H9 (cell line): ENCODE results near the gene LBX1. TPM values are rescaled to one million over a fixed set of nuclear protein-coding genes. Genes with fewer than 3 reads are reported as not detected.

Experiments used
- DNase-seq: peaks from one replicate; pipeline ENCODE4 v3.0.0-alpha.2; 2017
- H2AFZ ChIP-seq: one replicate; pipeline ENCODE4 v1.6.1; 2013; ENCODE audit warnings: mild to moderate bottlenecking, low read length, control low read depth, moderate library complexity
- H2AK5ac ChIP-seq: 2 replicates; pipeline ENCODE4 v1.6.1; 2013; ENCODE audit warnings: low read length, control low read depth, mixed read lengths; ENCODE audit not compliant: insufficient read length
- H2BK120ac ChIP-seq: one replicate; pipeline ENCODE4 v1.6.1; 2013; ENCODE audit warnings: low read depth, mild to moderate bottlenecking, low read length, control low read depth, inconsistent platforms; ENCODE audit not compliant: poor library complexity, severe bottlenecking
- H2BK12ac ChIP-seq: 2 replicates; pipeline ENCODE4 v1.6.1; 2013; ENCODE audit warnings: low read length, control low read depth, mixed read lengths, low read depth; ENCODE audit not compliant: insufficient read length
- H2BK15ac ChIP-seq: 2 replicates; pipeline ENCODE4 v1.6.1; 2013; ENCODE audit warnings: low read depth, low read length, control low read depth
- H2BK20ac ChIP-seq: one replicate; pipeline ENCODE4 v1.6.1; 2013; ENCODE audit warnings: low read depth, mild to moderate bottlenecking, low read length, control low read depth, inconsistent platforms; ENCODE audit not compliant: poor library complexity, severe bottlenecking
- H2BK5ac ChIP-seq: 2 replicates; pipeline ENCODE4 v1.6.1; 2013; ENCODE audit warnings: low read length, control low read depth, mixed read lengths; ENCODE audit not compliant: insufficient read length
- H3K14ac ChIP-seq: 2 replicates; pipeline ENCODE4 v1.6.1; 2013; ENCODE audit warnings: low read length, control low read depth; ENCODE audit not compliant: insufficient read depth
- H3K18ac ChIP-seq: 2 replicates; pipeline ENCODE4 v1.6.1; 2013; ENCODE audit warnings: low read depth, mild to moderate bottlenecking, mixed read lengths, low read length, control low read depth; ENCODE audit not compliant: insufficient read length
- H3K23ac ChIP-seq: 2 replicates; pipeline ENCODE4 v1.6.1; 2013; ENCODE audit warnings: low read length, control low read depth, mixed read lengths, low read depth; ENCODE audit not compliant: insufficient read length
- H3K23me2 ChIP-seq: 2 replicates; pipeline ENCODE4 v1.6.1; 2013; ENCODE audit warnings: low read depth, mild to moderate bottlenecking, mixed read lengths, low read length, control low read depth; ENCODE audit not compliant: insufficient read length, poor library complexity, severe bottlenecking
- H3K27ac ChIP-seq: 2 replicates; pipeline ENCODE4 v1.5.1; 2013; ENCODE audit warnings: low read length, control low read depth, mixed read lengths, low read depth; ENCODE audit not compliant: insufficient read length
- H3K27me3 ChIP-seq: 2 replicates; pipeline ENCODE4 v1.6.1; 2013; ENCODE audit warnings: low read length, control low read depth, inconsistent platforms; ENCODE audit not compliant: insufficient read depth
- H3K4ac ChIP-seq: 2 replicates; pipeline ENCODE4 v1.6.1; 2013; ENCODE audit warnings: low read depth, mild to moderate bottlenecking, control low read depth, inconsistent platforms, low read length, moderate library complexity
- H3K4me1 ChIP-seq: 2 replicates; pipeline ENCODE4 v1.6.1; 2013; ENCODE audit warnings: low read length, control low read depth, inconsistent platforms; ENCODE audit not compliant: insufficient read depth
- H3K4me2 ChIP-seq: 2 replicates; pipeline ENCODE4 v1.6.1; 2013; ENCODE audit warnings: low read length, control low read depth, mixed read lengths; ENCODE audit not compliant: insufficient read length, insufficient read depth
- H3K56ac ChIP-seq: 2 replicates; pipeline ENCODE4 v1.6.1; 2013; ENCODE audit warnings: low read depth, mild to moderate bottlenecking, mixed read lengths, low read length, control low read depth; ENCODE audit not compliant: insufficient read length
- H3K79me1 ChIP-seq: 2 replicates; pipeline ENCODE4 v1.6.1; 2013; ENCODE audit warnings: low read depth, mild to moderate bottlenecking, moderate library complexity, low read length, control low read depth, inconsistent platforms; ENCODE audit not compliant: insufficient read depth, poor library complexity, severe bottlenecking
- H3K79me2 ChIP-seq: 2 replicates; pipeline ENCODE4 v1.6.1; 2013; ENCODE audit warnings: low read length, control low read depth, inconsistent platforms; ENCODE audit not compliant: insufficient read depth
- H3K9ac ChIP-seq: 2 replicates; pipeline ENCODE4 v1.6.1; 2013; ENCODE audit warnings: low read length, control low read depth, mixed read lengths; ENCODE audit not compliant: insufficient read length; ENCODE audit errors: extremely low read depth
- H3K9me3 ChIP-seq: one replicate; pipeline ENCODE4 v1.6.1; 2013; ENCODE audit warnings: low read depth, low read length, inconsistent platforms; ENCODE audit not compliant: control insufficient read depth
- H3T11ph ChIP-seq: one replicate; pipeline ENCODE4 v1.6.1; 2013; ENCODE audit warnings: mild to moderate bottlenecking, low read length, control low read depth, inconsistent platforms
- H4K20me1 ChIP-seq: one replicate; pipeline ENCODE4 v1.6.1; 2013; ENCODE audit not compliant: control insufficient read depth, insufficient read length, insufficient read depth
- H4K5ac ChIP-seq: 2 replicates; pipeline ENCODE4 v1.6.1; 2013; ENCODE audit warnings: low read depth, mild to moderate bottlenecking, mixed read lengths, low read length, control low read depth; ENCODE audit not compliant: insufficient read length
- H4K8ac ChIP-seq: replicated peaks from 2 replicates; pipeline ENCODE4 v1.6.1; 2013; ENCODE audit warnings: low read length, control low read depth, mixed read lengths, low read depth; ENCODE audit not compliant: insufficient read length
- H4K91ac ChIP-seq: 2 replicates; pipeline ENCODE4 v1.6.1; 2013; ENCODE audit warnings: low read depth, mild to moderate bottlenecking, moderate library complexity, mixed read lengths, low read length, control low read depth; ENCODE audit not compliant: insufficient read length
- H3K27ac Mint-ChIP-seq, 3 experiments: 2 replicates in 2 of 3; 3 replicates in 1 of 3; pipeline ENCODE4 v1.8.0; 2020 to 2021; ENCODE audit warnings: mixed read lengths in 3 of 3, mild to moderate bottlenecking in 1 of 3, moderate library complexity in 1 of 3
- H3K27me3 Mint-ChIP-seq: 2 replicates; pipeline ENCODE4 v1.8.0; 2021; ENCODE audit warnings: low read depth, mild to moderate bottlenecking, moderate library complexity, mixed read lengths
- H3K36me3 Mint-ChIP-seq, 3 experiments: 2 replicates in 2 of 3; 3 replicates in 1 of 3; pipeline ENCODE4 v1.8.0; 2020 to 2021; ENCODE audit warnings: low read depth in 3 of 3, mixed read lengths in 3 of 3; ENCODE audit not compliant: insufficient read depth in 1 of 3
- H3K4me1 Mint-ChIP-seq, 2 experiments: 2 replicates each; pipeline ENCODE4 v1.8.0; 2020; ENCODE audit warnings: mixed read lengths in 2 of 2
- H3K4me3 Mint-ChIP-seq, 2 experiments: 2 replicates in 1 of 2; 3 replicates in 1 of 2; pipeline ENCODE4 v1.8.0; 2020 to 2021; ENCODE audit warnings: mild to moderate bottlenecking in 2 of 2, mixed read lengths in 2 of 2, moderate library complexity in 1 of 2
- H3K9me3 Mint-ChIP-seq, 2 experiments: 2 replicates in 1 of 2; 3 replicates in 1 of 2; pipeline ENCODE4 v1.8.0; 2020; ENCODE audit warnings: mild to moderate bottlenecking in 2 of 2, mixed read lengths in 2 of 2, moderate library complexity in 1 of 2
- CTCF ChIP-seq: fragments of 200-600 bp; sonication (generic); conservative IDR thresholded peaks from 3 replicates; pipeline ENCODE4 v1.8.0; 2021; ENCODE audit warnings: antibody characterized with exemption, mild to moderate bottlenecking
- WGBS: extraction: QIAGEN DNeasy Blood & Tissue Kit; methylation state at CpG from one replicate; pipeline ENCODE4 v1.1.7; 2013; ENCODE audit warnings: missing lambda C conversion rate, low lambda C conversion rate, mixed read lengths; ENCODE audit not compliant: insufficient read length; ENCODE audit errors: extremely low coverage; 5-methylcytosine and 5-hydroxymethylcytosine counted together
- total RNA-seq: library from RNA; stranded (reverse); gene quantifications from 2 replicates; pipeline ENCODE4 v1.2.1, GENCODE V29; 2021

LBX1 gene
- total RNA-seq, 1 experiment from 2014 or later: not detected

GRCh38 chr10:101258179-101258885, 29.1 kb upstream of the LBX1 start:
- Histone ChIP-seq H2BK120ac (no peak overlapping the region), H3K4me1 (peaks cover 5% of the 10 kb centered on the region; the same call in 1 of the 2 replicates), H3K79me1 (no peaks in the 10 kb centered on the region), H4K5ac (no peak overlapping the region), H2AK5ac (no peak overlapping the region), H3K23me2 (no peaks in the 10 kb centered on the region), H3T11ph (no peak overlapping the region), H2BK15ac (no peak overlapping the region), H3K79me2 (no peaks in the 10 kb centered on the region), H3K14ac (no peak overlapping the region), H4K20me1 (no peaks in the 10 kb centered on the region), H3K27me3 (no peaks in the 10 kb centered on the region; the same call in 1 of the 2 replicates), H4K91ac (no peak overlapping the region), H3K23ac (no peak overlapping the region), H3K27ac (no peak overlapping the region), H3K18ac (no peak overlapping the region), H3K9me3 (no peaks in the 10 kb centered on the region), H3K56ac (no peak overlapping the region), H2BK5ac (no peak overlapping the region), H3K4me2 (no peak overlapping the region), H3K4ac (no peak overlapping the region), H2BK12ac (no peak overlapping the region), H3K9ac (no peak overlapping the region), H4K8ac (no peak overlapping the region), H2BK20ac (no peak overlapping the region), H2AFZ (no peak overlapping the region)
- Mint-ChIP-seq H3K27me3 (peaks cover 71% of the 10 kb centered on the region), H3K4me1 (peaks cover 32 to 46% of the 10 kb centered on the region in 2 experiments), H3K4me3 (no peak overlapping the region), H3K36me3 (no peaks in the 10 kb centered on the region), H3K9me3 (no peaks in the 10 kb centered on the region; a peak in 2 of 5 replicates), H3K27ac (no peak overlapping the region)
- peak; percentile 64 for DNase-seq
- no peak for TF ChIP-seq CTCF
- WGBS: no CpG with 5 or more reads among the region's 4 CpGs
